ENCODE data around the gene CUBN. TPM values are rescaled to one million over a fixed set of nuclear protein-coding genes. Genes with fewer than 3 reads are reported as not detected.

The CUBN gene
- total and polyA plus RNA-seq, 9 of the 15 experiments (the other 6 are each of a cell fraction or from before 2014, with no cell fraction given), result 0.04 to 0.33 (median 0.09) TPM

DNA sequence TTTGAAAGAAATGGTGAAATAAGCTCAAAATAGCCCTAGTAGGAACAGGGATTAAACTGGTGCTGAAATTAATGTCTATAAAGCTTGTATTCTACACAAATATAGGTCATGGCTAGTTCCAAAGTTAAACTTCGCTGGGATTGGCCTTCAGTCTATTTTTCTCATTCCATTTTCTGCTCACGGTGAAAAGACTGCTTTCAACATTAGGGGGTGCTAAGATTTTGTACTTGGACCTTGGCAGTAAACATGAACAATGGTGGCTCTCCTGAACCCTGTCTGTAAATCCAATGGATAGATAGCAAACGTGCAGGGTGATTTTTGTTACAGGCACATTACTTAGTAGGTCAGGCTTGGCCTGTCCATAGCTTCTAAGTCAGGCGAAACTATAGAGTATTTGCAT, 276.4 kb downstream of the CUBN start (continued):
- TF ChIP-seq DEAF1 (CRISPR knock-in tag; IDR thresholded peaks at IDR 0.05), result peak; percentile 50
- 0 out of 2 replicates have a peak, but pooled peaks have one; percentile 10 for TF ChIP-seq BHLHE40 (IDR thresholded peaks at IDR 0.05; ENCODE audit: low read length)

DNA sequence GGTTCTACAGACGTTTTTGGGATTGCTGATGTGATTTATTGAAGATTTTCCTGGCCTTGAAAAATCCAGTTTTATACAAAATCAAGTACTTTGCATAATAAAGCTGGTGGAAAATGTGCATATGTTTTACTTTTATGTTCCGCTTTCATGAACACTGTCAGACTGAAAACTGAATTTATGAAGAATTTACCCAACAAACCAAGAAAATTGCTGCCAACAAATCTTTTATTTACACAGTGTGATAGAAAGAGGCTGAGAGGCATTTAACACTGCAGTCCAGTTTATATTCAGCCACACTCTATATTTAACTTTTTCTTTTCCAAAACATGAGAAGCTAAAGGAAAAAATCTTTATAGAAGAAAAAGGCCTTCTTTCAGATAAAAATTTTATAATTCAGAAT, 277.0 kb downstream of the CUBN start:
- Histone ChIP-seq H3K9ac (ENCODE audit: insufficient read depth in 1 of 2, low read depth in 2 of 2, low read length in 2 of 2) (no peak overlapping the region), H3K4me2 (ENCODE audit: insufficient read depth, low read length) (no peak overlapping the region), H3K4me3 (no peak overlapping the region), H3K79me2 (ENCODE audit: control insufficient read depth, insufficient read depth, low read length) (no peaks in the 10 kb centered on the region), H3K9me3 (replicated peaks; ENCODE audit: control insufficient read depth, insufficient read depth, low read depth, low read length) (no peaks in the 10 kb centered on the region), H3K4me1 (replicated peaks in 1 of 2; ENCODE audit: control insufficient read depth in 2 of 2, insufficient read depth in 2 of 2, low read length in 2 of 2) (no peaks in the 10 kb centered on the region), H3K36me3 (ENCODE audit: control insufficient read depth, insufficient read depth, low read length) (no peaks in the 10 kb centered on the region), H2AFZ (ENCODE audit: low read depth, low read length) (no peak overlapping the region), H3K9me1 (ENCODE audit: control insufficient read depth, insufficient read depth, low read length) (no peaks in the 10 kb centered on the region), H4K20me1 (replicated peaks; ENCODE audit: control insufficient read depth, insufficient read depth, low read length) (no peaks in the 10 kb centered on the region), H3K27ac (ENCODE audit: extremely low read depth, low read depth, low read length) (no peak overlapping the region), H3K27me3 (ENCODE audit: control insufficient read depth in 2 of 2, insufficient read depth in 2 of 2, low read length in 2 of 2) (peaks cover 0 to 2% of the 10 kb centered on the region in 2 experiments; a peak in 2 of 5 replicates)
- ChIA-PET CTCF (ENCODE audit: low intra/inter-chr PET ratio) (interaction anchor here (0.9 to 1.2 kb wide), 3 partner anchors 25 to 405 kb away, joined by 3 to 4 read pairs (median 3); no protein-coding TSS in a partner anchor), POLR2A (interaction anchor here (1.6 kb wide), 1 partner anchor 377 kb away, joined by 6 read pairs; no protein-coding TSS in a partner anchor)
- ATAC-seq, result no peak
- in situ Hi-C loops (cut with MboI) (no loop called here), intact Hi-C loops (cut with micrococcal nuclease) (loop anchor here (5.0 kb wide), 1 partner anchor 40 kb away; no protein-coding TSS in a partner anchor)
- 33% methylated on average over 2 of the region's 2 CpGs for WGBS (ENCODE audit: insufficient coverage, low coverage, missing lambda C conversion rate)
- no TSS peak for BruUV-seq (replicated peaks)
- no peak for TF ChIP-seq ZNF707 (CRISPR knock-in tag; conservative IDR thresholded peaks at IDR 0.05)
- no peak for TF ChIP-seq FOXJ3 (CRISPR knock-in tag; IDR thresholded peaks at IDR 0.05)
- TF ChIP-seq HNRNPUL1 (IDR thresholded peaks at IDR 0.05; ENCODE audit: low read length), result no peak
- no peak for TF ChIP-seq MAFF (IDR thresholded peaks at IDR 0.05; ENCODE audit: low read length)
- TF ChIP-seq NFE2 (IDR thresholded peaks at IDR 0.05; ENCODE audit: low read depth), result no peak
- TF ChIP-seq SMARCA4 (IDR thresholded peaks at IDR 0.05), result no peak
- no peak for TF ChIP-seq NRF1 (conservative IDR thresholded peaks at IDR 0.05 in 1 of 2, IDR thresholded peaks at IDR 0.05 in 1 of 2)
- no peak for TF ChIP-seq ZBED1 (IDR thresholded peaks at IDR 0.05)
- no peak for TF ChIP-seq BCL6 (CRISPR knock-in tag; IDR thresholded peaks at IDR 0.05)
- no peak for TF ChIP-seq ZFP36 (IDR thresholded peaks at IDR 0.05; ENCODE audit: low read depth, low read length, partially characterized antibody)
- no peak for TF ChIP-seq TAF9B (IDR thresholded peaks at IDR 0.05; ENCODE audit: partially characterized antibody)
- TF ChIP-seq PYGO2 (tag; IDR thresholded peaks at IDR 0.05), result no peak
- TF ChIP-seq, protein P1, sequence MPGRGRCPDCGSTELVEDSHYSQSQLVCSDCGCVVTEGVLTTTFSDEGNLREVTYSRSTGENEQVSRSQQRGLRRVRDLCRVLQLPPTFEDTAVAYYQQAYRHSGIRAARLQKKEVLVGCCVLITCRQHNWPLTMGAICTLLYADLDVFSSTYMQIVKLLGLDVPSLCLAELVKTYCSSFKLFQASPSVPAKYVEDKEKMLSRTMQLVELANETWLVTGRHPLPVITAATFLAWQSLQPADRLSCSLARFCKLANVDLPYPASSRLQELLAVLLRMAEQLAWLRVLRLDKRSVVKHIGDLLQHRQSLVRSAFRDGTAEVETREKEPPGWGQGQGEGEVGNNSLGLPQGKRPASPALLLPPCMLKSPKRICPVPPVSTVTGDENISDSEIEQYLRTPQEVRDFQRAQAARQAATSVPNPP (IDR thresholded peaks at IDR 0.05; ENCODE audit: borderline replicate concordance, insufficient read depth, insufficient read length), result no peak
- TF ChIP-seq NELFE (IDR thresholded peaks at IDR 0.05; ENCODE audit: insufficient read depth, insufficient read length), result no peak
- no peak for TF ChIP-seq KLF1 (tag; IDR thresholded peaks at IDR 0.05)
- no peak for TF ChIP-seq NFYB (IDR thresholded peaks at IDR 0.05; ENCODE audit: extremely low read depth, insufficient read length)
- TF ChIP-seq ZNF830 (CRISPR knock-in tag; IDR thresholded peaks at IDR 0.05), result no peak
- no peak for FAIRE-seq
- no peak for DNase-seq (ENCODE audit: extremely low read depth in 1 of 4, low spot score in 3 of 4)

Data from K562 (cell line).